GM12878 (cell line): Measurements from ENCODE around the gene GOLT1B. TPM values are rescaled to one million over a fixed set of nuclear protein-coding genes. Genes with fewer than 3 reads are reported as not detected.

Experiments used
- ATAC-seq: fragments of 200-7000 bp; cut with Tn5 transposase; 3 replicates; pipeline ENCODE4 v1.9.1; 2020; ENCODE audit warnings: mild to moderate bottlenecking, moderate library complexity
- BruUV-seq: library from RNA; stranded (reverse); fragments of 400-500 nt; replicated peaks from 2 replicates; lab custom pipeline; 2021; lab: Mats Ljungman, UMichigan
- CTCF ChIA-PET: fragments of 300-600 bp; sonication (Branson Sonifier 250); formaldehyde crosslinking; extraction: SDS; loops from one replicate; lab custom pipeline; 2021; ENCODE audit warnings: inconsistent platforms; lab: Yijun Ruan, JAX
- POLR2A ChIA-PET: fragments of 350-600 bp; formaldehyde crosslinking; extraction: SDS; loops from one replicate; lab custom pipeline; 2021; ENCODE audit warnings: inconsistent platforms; lab: Charles Lee
- RAD21 ChIA-PET: fragments of 300-600 bp; sonication (Branson Sonifier 250); formaldehyde crosslinking; loops from one replicate; lab custom pipeline; 2023; ENCODE audit warnings: antibody characterized with exemption; ENCODE audit not compliant: unreplicated experiment; lab: Charles Lee
- SMC1A ChIA-PET: fragments of 300-600 bp; sonication (Branson Sonifier 250); formaldehyde crosslinking; loops from one replicate; lab custom pipeline; 2023; ENCODE audit not compliant: unreplicated experiment, uncharacterized antibody; lab: Charles Lee
- DNase-seq: peaks from one replicate; pipeline ENCODE4 v3.0.0-alpha.2; 2011; ENCODE audit warnings: low read depth, low spot score
- FAIRE-seq: peaks from 3 replicates; lab custom pipeline; 2011; peaks lifted over from hg19 to GRCh38; lab: Jason Lieb, UNC
- H2AFZ ChIP-seq: 2 replicates; pipeline ENCODE4 v1.6.0; 2011; ENCODE audit warnings: low read depth, low read length, control low read depth; ENCODE audit not compliant: control insufficient read depth
- H3K27ac ChIP-seq: 2 replicates; pipeline ENCODE4 v1.5.1; 2011; ENCODE audit warnings: control low read depth; ENCODE audit not compliant: control insufficient read depth, insufficient read depth
- H3K27me3 ChIP-seq, 2 experiments: replicated peaks in 1 of 2; 2 replicates each; pipeline versions ENCODE4 v1.6.0 to v1.6.1; 2011; ENCODE audit warnings: low read length in 1 of 2; ENCODE audit not compliant: control insufficient read depth in 2 of 2, insufficient read depth in 2 of 2
- H3K36me3 ChIP-seq, 2 experiments: 2 replicates each; pipeline ENCODE4 v1.5.1; 2011; ENCODE audit warnings: low read length in 1 of 2; ENCODE audit not compliant: control insufficient read depth in 2 of 2, insufficient read depth in 2 of 2
- H3K4me1 ChIP-seq: 2 replicates; pipeline ENCODE4 v1.6.1; 2011; ENCODE audit warnings: mild to moderate bottlenecking, low read length, moderate library complexity, mixed read lengths; ENCODE audit not compliant: control insufficient read depth, insufficient read depth
- H3K4me2 ChIP-seq: 2 replicates; pipeline ENCODE4 v1.6.0; 2011; ENCODE audit warnings: control low read depth; ENCODE audit not compliant: control insufficient read depth, insufficient read depth
- H3K4me3 ChIP-seq: fragments of 200-600 bp; sonication (generic); 2 replicates; pipeline ENCODE4 v1.5.1; 2016
- H3K79me2 ChIP-seq: 2 replicates; pipeline ENCODE4 v1.6.0; 2011; ENCODE audit warnings: low read length; ENCODE audit not compliant: control insufficient read depth, insufficient read depth
- H3K9ac ChIP-seq: 2 replicates; pipeline ENCODE4 v1.8.0; 2011; ENCODE audit warnings: low read length, control low read depth, mixed read lengths; ENCODE audit not compliant: control insufficient read depth, insufficient read depth
- H3K9me3 ChIP-seq: replicated peaks from 3 replicates; pipeline ENCODE4 v1.5.1; 2011; ENCODE audit warnings: mild to moderate bottlenecking, low read length; ENCODE audit not compliant: control insufficient read depth, insufficient read depth
- H4K20me1 ChIP-seq: 2 replicates; pipeline ENCODE4 v1.6.0; 2011; ENCODE audit not compliant: control insufficient read depth, insufficient read depth
- CBX5 ChIP-seq: sonication (generic); IDR thresholded peaks from 2 replicates; pipeline ENCODE4 v1.6.1; 2016; ENCODE audit warnings: low read depth, moderate library complexity, mild to moderate bottlenecking, inconsistent platforms
- CEBPZ ChIP-seq: fragments of 150-350 bp; IDR thresholded peaks from 2 replicates; pipeline ENCODE4 v1.6.1; 2016; ENCODE audit warnings: low read depth, low read length
- CUX1 ChIP-seq: IDR thresholded peaks from 2 replicates; pipeline ENCODE4 v1.6.1; 2012; ENCODE audit warnings: improper control_type of control experiment, low read depth, low read length; ENCODE audit not compliant: insufficient replicate concordance
- DPF2 ChIP-seq: fragments of 450-650 bp; IDR thresholded peaks from 2 replicates; pipeline ENCODE4 v1.6.1; 2017; ENCODE audit warnings: mild to moderate bottlenecking
- HCFC1 ChIP-seq: fragments of 150-350 bp; IDR thresholded peaks from 2 replicates; pipeline ENCODE4 v1.6.1; 2014; ENCODE audit warnings: low read length
- HDGF ChIP-seq: fragments of 450-650 bp; IDR thresholded peaks from 2 replicates; pipeline ENCODE4 v1.6.1; 2016; ENCODE audit warnings: antibody characterized with exemption
- KLF5 ChIP-seq: fragments of 450-650 bp; IDR thresholded peaks from 2 replicates; pipeline ENCODE4 v1.6.1; 2014; ENCODE audit warnings: mild to moderate bottlenecking; ENCODE audit not compliant: partially characterized antibody
- NR2C2 ChIP-seq: IDR thresholded peaks from 2 replicates; pipeline ENCODE4 v1.6.1; 2011; ENCODE audit warnings: borderline replicate concordance, low read depth; ENCODE audit not compliant: control insufficient read depth, insufficient read length
- ZNF274 ChIP-seq: IDR thresholded peaks from one replicate; pipeline ENCODE4 v1.8.0; 2011; ENCODE audit not compliant: insufficient read length, insufficient read depth
- ZNF687 ChIP-seq: fragments of 450-650 bp; IDR thresholded peaks from 2 replicates; pipeline ENCODE4 v1.6.1; 2017; ENCODE audit warnings: mild to moderate bottlenecking, moderate library complexity
- WGBS: methylation state at CpG from one replicate; pipeline ENCODE4 v1.1.6; 2016; ENCODE audit warnings: low lambda C conversion rate; ENCODE audit not compliant: insufficient replicate concordance, insufficient coverage; ENCODE audit errors: missing lambda C conversion rate; 5-methylcytosine and 5-hydroxymethylcytosine counted together
- in situ Hi-C: fragments of 300-500 bp; cut with MboI; formaldehyde crosslinking; loops from 9 replicates; pipeline ENCODE4 v1.14.3; 2018; ENCODE audit warnings: mixed read lengths
- intact Hi-C: fragments of 100-400 bp; cut with micrococcal nuclease; formaldehyde crosslinking; loops from one replicate; pipeline ENCODE4 v1.14.2; 2022; ENCODE audit not compliant: unreplicated experiment
- polyA plus RNA-seq, 11 experiments: library from polyadenylated mRNA; depleted of rRNA in 4 of 11; unstranded in 6 of 11; stranded (reverse) in 5 of 11; fragments of >200 nt; fragmentation: Nextera tagmentation in 4 of 11; fragmentation: Illumina TruSeq in 1 of 11; extraction: Ambion mirVana in 4 of 11; extraction: Trizol in 1 of 11; gene quantifications; 1 replicate in 1 of 11; 2 replicates in 10 of 11; pipeline versions ENCODE4 v1.2.1 to v1.2.3, GENCODE V29; 2011 to 2016; ENCODE audit warnings: inconsistent platforms in 2 of 11, missing spikeins in 2 of 11, low read depth in 1 of 11
- total RNA-seq, 4 experiments: library from RNA; depleted of rRNA in 3 of 4; stranded (reverse); fragments of >200 nt in 3 of 4; fragmentation: Illumina TruSeq in 1 of 4; extraction: Trizol in 1 of 4; gene quantifications; 2 replicates each; pipeline versions ENCODE4 v1.2.1 to v1.2.3, GENCODE V29; 2013 to 2021

The GOLT1B gene
- total and polyA plus RNA-seq, 10 of the 15 experiments (the other 5 are each of a cell fraction or from before 2014, with no cell fraction given) = 18.3 to 77.4 (median 32.9) TPM

- H2AFZ ChIP-seq = no peak overlapping the region
- POLR2A ChIA-PET = no interaction called here
- no peaks in the 10 kb centered on the region for H3K79me2 ChIP-seq
- RAD21 ChIA-PET = no interaction called here
- 51% methylated on average over 3 of the region's 3 CpGs for WGBS
- in situ Hi-C loops (no loop called here), intact Hi-C loops (no loop called here)
- no peak overlapping the region for H3K4me2 ChIP-seq
- no peaks in the 10 kb centered on the region for H4K20me1 ChIP-seq
- no peaks in the 10 kb centered on the region for H3K9me3 ChIP-seq
- no peak overlapping the region for H3K4me3 ChIP-seq
- H3K9ac ChIP-seq = no peak overlapping the region
- no TSS peak for BruUV-seq
- FAIRE-seq (no peak), DNase-seq (no peak), ATAC-seq (no peak)
- H3K27ac ChIP-seq = no peak overlapping the region
- H3K27me3 ChIP-seq = no peaks in the 10 kb centered on the region
- CTCF ChIA-PET = no interaction called here
- SMC1A ChIA-PET = interaction anchor here (0.6 to 1.7 kb wide), 4 partner anchors 8 to 197 kb away, joined by 3 to 4 read pairs (median 3); no protein-coding TSS in a partner anchor
- peaks cover 8 to 9% of the 10 kb centered on the region in 2 experiments for H3K36me3 ChIP-seq
- no peaks in the 10 kb centered on the region for H3K4me1 ChIP-seq
- TF ChIP-seq ZNF274 (no peak), KLF5 (no peak), HCFC1 (no peak), CBX5 (no peak), HDGF (no peak), CUX1 (no peak), DPF2 (no peak), NR2C2 (no peak), ZNF687 (no peak), CEBPZ (no peak)
Measured at GRCh38 chr12:21483531-21483930, 18.1 kb upstream of the GOLT1B start.
